ENCODE results near the gene PAX8. TPM values are rescaled to one million over a fixed set of nuclear protein-coding genes. Genes with fewer than 3 reads are reported as not detected.

The PAX8 gene
- total RNA-seq, 1 experiment from 2014 or later = 0.15 TPM

- in situ Hi-C loops (cut with HindIII; ENCODE audit: low pct_unique_long_range_greater_than_20kb, low sequenced_read_pairs) = no loop called here
- TF ChIP-seq SIN3A (IDR thresholded peaks at IDR 0.05; ENCODE audit: borderline replicate concordance, insufficient read depth, low read depth, low read length) (no peak), CTCF (IDR thresholded peaks at IDR 0.05) (no peak), REST (IDR thresholded peaks at IDR 0.05; ENCODE audit: insufficient read depth in 1 of 2, low read depth in 2 of 2, low read length in 1 of 2) (no peak), TCF7L2 (IDR thresholded peaks at IDR 0.05; ENCODE audit: low read depth, low read length) (no peak), POLR2AphosphoS5 (IDR thresholded peaks at IDR 0.05; ENCODE audit: low read depth, low read length) (no peak)
- ATAC-seq (no peak), DNase-seq (ENCODE audit: low read depth, low spot score) (no peak)
- H3K27ac ChIP-seq (ENCODE audit: low read length) = no peak overlapping the region
- BruUV-seq (replicated peaks) = no TSS peak
- H3K4me3 ChIP-seq (ENCODE audit: low read depth in 2 of 2, low read length in 2 of 2) = no peak overlapping the region
- no peaks in the 10 kb centered on the region for H3K27me3 ChIP-seq (ENCODE audit: control insufficient read depth, insufficient read depth, low read length)
- H3K4me1 ChIP-seq (ENCODE audit: control insufficient read depth, insufficient read depth, low read length) = no peaks in the 10 kb centered on the region
- H3K9me3 ChIP-seq (ENCODE audit: control insufficient read depth, insufficient read depth, low read depth, low read length) = no peaks in the 10 kb centered on the region
- intact Hi-C loops (cut with micrococcal nuclease; ENCODE audit: unreplicated experiment) = no loop called here
- ChIA-PET CTCF (no interaction called here), POLR2A (no interaction called here)
- H3K36me3 ChIP-seq (ENCODE audit: control insufficient read depth, insufficient read depth, low read length) = no peaks in the 10 kb centered on the region
Measured at GRCh38 chr2:113192459-113193100, 86.1 kb downstream of the PAX8 start.

- no peak overlapping the region for H3K4me3 ChIP-seq (ENCODE audit: low read depth in 2 of 2, low read length in 2 of 2)
- no peak overlapping the region for H3K27ac ChIP-seq (ENCODE audit: low read length)
- no TSS peak for BruUV-seq (replicated peaks)
- DNase-seq (ENCODE audit: low read depth, low spot score) (no peak), ATAC-seq (no peak)
- ChIA-PET POLR2A (no interaction called here), CTCF (interaction anchor here (0.6 kb wide), 1 partner anchor 141 kb away, joined by 4 read pairs; no protein-coding TSS in a partner anchor)
- intact Hi-C loops (cut with micrococcal nuclease; ENCODE audit: unreplicated experiment) (no loop called here), in situ Hi-C loops (cut with HindIII; ENCODE audit: low pct_unique_long_range_greater_than_20kb, low sequenced_read_pairs) (no loop called here)
- TF ChIP-seq REST (IDR thresholded peaks at IDR 0.05; ENCODE audit: insufficient read depth in 1 of 2, low read depth in 2 of 2, low read length in 1 of 2) (no peak), CTCF (IDR thresholded peaks at IDR 0.05) (no peak), TCF7L2 (IDR thresholded peaks at IDR 0.05; ENCODE audit: low read depth, low read length) (no peak), POLR2AphosphoS5 (IDR thresholded peaks at IDR 0.05; ENCODE audit: low read depth, low read length) (no peak), SIN3A (IDR thresholded peaks at IDR 0.05; ENCODE audit: borderline replicate concordance, insufficient read depth, low read depth, low read length) (no peak)
- no peaks in the 10 kb centered on the region for H3K4me1 ChIP-seq (ENCODE audit: control insufficient read depth, insufficient read depth, low read length)
- H3K36me3 ChIP-seq (ENCODE audit: control insufficient read depth, insufficient read depth, low read length) = no peaks in the 10 kb centered on the region
- no peaks in the 10 kb centered on the region for H3K27me3 ChIP-seq (ENCODE audit: control insufficient read depth, insufficient read depth, low read length)
- no peaks in the 10 kb centered on the region for H3K9me3 ChIP-seq (ENCODE audit: control insufficient read depth, insufficient read depth, low read depth, low read length)
Measured at GRCh38 chr2:113190871-113191270, 87.8 kb downstream of the PAX8 start.

All from Panc1 (cell line).